Mucosa of descending colon (tissue), 3 donors: ENCODE results near the gene UGT1A8. TPM values are rescaled to one million over a fixed set of nuclear protein-coding genes. Genes with fewer than 3 reads are reported as not detected.

Experiments
- ATAC-seq: fragments of 200-7000 bp; cut with Tn5 transposase; one replicate; pipeline ENCODE4 v1.9.1; 2020; ENCODE audit warnings: mild to moderate bottlenecking, moderate library complexity
- DNase-seq, 3 donors: peaks; one replicate each; pipeline ENCODE4 v3.0.0-alpha.2; 2020
- H3K36me3 ChIP-seq: fragments of 200-600 bp; one replicate; pipeline ENCODE4 v1.8.0; 2021; ENCODE audit warnings: low read depth, mild to moderate bottlenecking
- H3K4me1 ChIP-seq: fragments of 200-600 bp; one replicate; pipeline ENCODE4 v1.8.0; 2021; ENCODE audit warnings: low read depth, mild to moderate bottlenecking
- H3K4me3 ChIP-seq: fragments of 200-600 bp; one replicate; pipeline ENCODE4 v1.8.0; 2021; ENCODE audit warnings: mild to moderate bottlenecking
- H3K9me3 ChIP-seq: fragments of 200-600 bp; one replicate; pipeline ENCODE4 v1.8.0; 2021; ENCODE audit warnings: mild to moderate bottlenecking
- CTCF ChIP-seq: fragments of 200-600 bp; IDR thresholded peaks from one replicate; pipeline ENCODE4 v1.8.0; 2022; ENCODE audit warnings: antibody characterized with exemption, mild to moderate bottlenecking
- intact Hi-C, 2 donors: fragments of 100-400 bp; cut with DNase I in 1 of 2; cut with micrococcal nuclease in 1 of 2; formaldehyde crosslinking; loops; one replicate each; pipeline versions ENCODE4 v1.11.0 to v1.11.1; 2022; cut with DNase I, micrococcal nuclease
- total RNA-seq, 3 donors: library from RNA; stranded (reverse); fragmentation: NEBNext Ultra II Directional in 2 of 3; extraction: Animal tissue kit (Norgen Biotek cat#: 25700) in 2 of 3; gene quantifications; one replicate each; pipeline versions ENCODE4 v1.2.1 to v1.2.4, GENCODE V29; 2021 to 2023
- donor health status: DM: no; HTN: no; CAD: no; lungs with moderate emphysema.
- donor health status: DM: no; HTN: no; CAD: no.
- donor health status: DM: no; HTN: yes; CAD: no.

UGT1A8 gene
- total RNA-seq, 3 donors from 2014 or later, result 7.4 to 34.2 (median 12.2) TPM

DNA sequence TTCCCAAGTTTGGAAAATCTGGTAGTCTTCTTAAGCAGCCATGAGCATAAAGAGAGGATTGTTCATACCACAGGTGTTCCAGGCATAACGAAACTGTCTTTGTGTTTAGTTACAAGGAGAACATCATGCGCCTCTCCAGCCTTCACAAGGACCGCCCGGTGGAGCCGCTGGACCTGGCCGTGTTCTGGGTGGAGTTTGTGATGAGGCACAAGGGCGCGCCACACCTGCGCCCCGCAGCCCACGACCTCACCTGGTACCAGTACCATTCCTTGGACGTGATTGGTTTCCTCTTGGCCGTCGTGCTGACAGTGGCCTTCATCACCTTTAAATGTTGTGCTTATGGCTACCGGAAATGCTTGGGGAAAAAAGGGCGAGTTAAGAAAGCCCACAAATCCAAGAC is 154.7 kb downstream of the UGT1A8 start:
- Histone ChIP-seq H3K9me3 (peaks cover 2% of the 10 kb centered on the region), H3K36me3 (no peaks in the 10 kb centered on the region), H3K4me3 (no peak overlapping the region), H3K4me1 (no peaks in the 10 kb centered on the region)
- ATAC-seq, result no peak
- intact Hi-C loops, result no loop called here
- no peak for TF ChIP-seq CTCF
- no peak for DNase-seq

- Histone ChIP-seq H3K4me1 (no peaks in the 10 kb centered on the region), H3K9me3 (peaks cover 2% of the 10 kb centered on the region), H3K36me3 (no peaks in the 10 kb centered on the region), H3K4me3 (no peak overlapping the region)
- intact Hi-C loops, result no loop called here
- ATAC-seq (no peak), DNase-seq (no peak)
- TF ChIP-seq CTCF, result no peak
Measured at GRCh38 chr2:233772583-233772982, 155.2 kb downstream of the UGT1A8 start.

DNA sequence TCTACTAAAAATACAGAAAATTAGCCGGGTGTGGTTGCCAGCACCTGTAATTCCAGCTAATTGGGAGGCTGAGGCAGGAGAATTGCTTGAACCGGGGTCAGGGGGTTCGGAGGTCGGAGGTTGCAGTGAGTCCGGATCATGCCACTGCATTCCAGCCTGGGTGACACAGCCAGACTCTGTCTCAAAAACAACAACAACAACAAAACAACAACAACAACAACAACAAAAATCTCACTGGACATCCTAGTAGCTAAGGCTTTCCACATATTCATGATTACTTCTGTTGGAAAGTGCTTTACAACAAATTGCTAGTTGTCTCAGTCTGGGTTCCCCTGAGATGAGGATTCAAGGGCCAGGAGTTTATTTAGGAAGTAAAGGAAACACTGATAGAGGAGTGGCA is 156.4 kb downstream of the UGT1A8 start:
- intact Hi-C loops, result no loop called here
- no peak overlapping the region for H3K4me3 ChIP-seq
- ATAC-seq, result no peak
- no peaks in the 10 kb centered on the region for H3K4me1 ChIP-seq
- no peak for DNase-seq
- H3K9me3 ChIP-seq, result peaks cover 2% of the 10 kb centered on the region
- H3K36me3 ChIP-seq, result no peaks in the 10 kb centered on the region
- no peak for TF ChIP-seq CTCF

DNA sequence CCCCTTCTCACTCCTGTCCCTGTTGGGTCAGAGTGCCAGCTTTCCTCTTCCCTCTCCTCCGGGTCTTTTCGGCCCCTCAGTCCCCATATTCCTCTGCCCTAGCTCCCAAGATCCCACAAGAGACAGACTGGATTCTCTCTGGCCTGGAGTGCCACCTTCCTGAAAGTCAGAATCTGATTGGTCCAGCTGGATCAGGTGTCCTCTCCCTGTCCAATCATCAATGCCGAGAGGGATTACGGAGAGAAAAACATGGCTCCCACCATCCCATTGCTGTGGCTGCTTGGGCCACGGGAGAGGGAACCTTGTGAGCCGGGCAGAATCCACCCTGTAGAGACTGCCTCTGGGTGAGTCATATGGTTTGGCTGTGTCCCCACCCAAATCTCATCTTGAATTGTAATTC is 158.0 kb downstream of the UGT1A8 start:
- ATAC-seq (no peak), DNase-seq (no peak)
- Histone ChIP-seq H3K4me3 (no peak overlapping the region), H3K36me3 (no peaks in the 10 kb centered on the region), H3K9me3 (peaks cover 2% of the 10 kb centered on the region), H3K4me1 (no peaks in the 10 kb centered on the region)
- TF ChIP-seq CTCF, result no peak
- intact Hi-C loops, result no loop called here

DNA sequence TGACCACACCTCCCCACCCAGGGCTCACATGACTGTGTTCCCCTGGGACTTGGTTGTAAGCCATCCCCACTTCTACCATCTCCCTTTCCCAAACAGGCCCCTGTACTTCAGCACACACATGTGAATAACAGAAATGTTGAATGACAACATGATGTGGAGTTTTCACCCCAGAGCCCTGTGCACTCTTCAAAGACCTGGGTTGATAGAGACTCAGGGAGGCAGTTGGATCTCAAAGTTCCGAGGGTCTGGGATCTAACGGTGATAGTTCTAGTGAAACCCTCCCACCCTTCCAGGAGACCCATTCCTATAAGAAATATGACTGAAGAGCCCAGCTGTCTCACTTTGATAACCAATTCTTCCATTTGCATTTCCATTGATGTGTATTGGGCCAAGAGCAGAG is 160.6 kb downstream of the UGT1A8 start, which contains the start of gene MROH2A:
TSS of gene MROH2A (plus strand) at position 301 of the 400 bp plus-strand sequence. CDS start 1,029 bp downstream, outside the sequence.
- intact Hi-C loops, result no loop called here
- Histone ChIP-seq H3K4me3 (no peak within 1 kb of the TSS), H3K9me3 (peaks cover 2% of the 10 kb centered on the region), H3K4me1 (no peaks in the 10 kb centered on the region), H3K36me3 (no peaks in the 10 kb centered on the region)
- no peak for ATAC-seq
- TF ChIP-seq CTCF, result no peak
- no peak for DNase-seq

DNA sequence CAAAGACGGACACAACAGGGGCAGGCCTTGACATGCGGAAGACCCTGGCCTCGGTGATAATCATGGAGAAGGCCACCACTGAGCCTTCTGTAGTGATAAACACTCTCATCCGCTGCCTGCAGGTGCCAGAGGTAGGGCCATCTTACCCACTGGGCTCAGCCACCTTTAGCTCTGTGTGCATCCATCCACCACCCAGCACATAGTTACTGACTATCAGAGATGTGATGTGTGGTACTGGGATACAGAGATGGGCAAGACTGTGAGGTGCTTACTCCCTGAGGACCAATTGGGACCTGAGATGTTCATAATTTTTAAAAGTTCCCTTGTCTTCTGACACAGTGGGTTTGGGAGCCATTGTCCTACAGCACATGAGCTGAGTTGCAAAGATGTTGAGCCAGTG is 162.3 kb downstream of the UGT1A8 start:
- ATAC-seq, result no peak
- no peak for TF ChIP-seq CTCF
- Histone ChIP-seq H3K4me1 (no peaks in the 10 kb centered on the region), H3K9me3 (peaks cover 2% of the 10 kb centered on the region), H3K4me3 (no peak overlapping the region), H3K36me3 (no peaks in the 10 kb centered on the region)
- intact Hi-C loops, result no loop called here
- DNase-seq, result no peak
